COLO829 (cell line): ENCODE data around the gene ITPR2.

ENCODE experiments used
- DNase-seq: peaks from one replicate; pipeline ENCODE4 v3.0.0; 2012; ENCODE audit warnings: low spot score

ITPR2 gene

GRCh38 chr12:26514364-26514763 lies 318.6 kb downstream of the ITPR2 start:
- no peak for DNase-seq

GRCh38 chr12:26513363-26514043 lies 319.5 kb downstream of the ITPR2 start:
- peak; percentile 5 for DNase-seq

GRCh38 chr12:26512213-26512612 lies 320.8 kb downstream of the ITPR2 start:
- no peak for DNase-seq

- no peak for DNase-seq
Measured at GRCh38 chr12:26510354-26510674, 322.7 kb downstream of the ITPR2 start.

GRCh38 chr12:26507613-26508012 lies 325.4 kb downstream of the ITPR2 start:
- DNase-seq, result no peak

GRCh38 chr12:26499979-26500640 lies 332.9 kb downstream of the ITPR2 start:
- no peak for DNase-seq

GRCh38 chr12:26496170-26496569 lies 336.8 kb downstream of the ITPR2 start:
- DNase-seq, result no peak

GRCh38 chr12:26493656-26494055 lies 339.3 kb downstream of the ITPR2 start:
- DNase-seq, result no peak

- no peak for DNase-seq
Measured at GRCh38 chr12:26492406-26492805, 340.6 kb downstream of the ITPR2 start.

- no peak for DNase-seq
Measured at GRCh38 chr12:26489908-26490307, 343.1 kb downstream of the ITPR2 start.

- no peak for DNase-seq
Measured at GRCh38 chr12:26488351-26488750, 344.6 kb downstream of the ITPR2 start.

GRCh38 chr12:26473291-26473690 lies 359.7 kb downstream of the ITPR2 start:
- DNase-seq, result no peak

GRCh38 chr12:26471560-26471959 lies 361.4 kb downstream of the ITPR2 start:
- DNase-seq, result no peak

- no peak for DNase-seq
Measured at GRCh38 chr12:26469421-26470180, 363.4 kb downstream of the ITPR2 start.

- no peak for DNase-seq
Measured at GRCh38 chr12:26467351-26467750, 365.6 kb downstream of the ITPR2 start.

- no peak for DNase-seq
Measured at GRCh38 chr12:26466726-26467125, 366.3 kb downstream of the ITPR2 start.

- DNase-seq, result no peak
Measured at GRCh38 chr12:26465419-26466097, 367.4 kb downstream of the ITPR2 start.

- no peak for DNase-seq
Measured at GRCh38 chr12:26461776-26462175, 371.2 kb downstream of the ITPR2 start.

GRCh38 chr12:26460361-26460760 lies 372.6 kb downstream of the ITPR2 start:
- no peak for DNase-seq

- DNase-seq, result no peak
Measured at GRCh38 chr12:26455936-26456574, 376.9 kb downstream of the ITPR2 start.

GRCh38 chr12:26453246-26453645 lies 379.7 kb downstream of the ITPR2 start:
- no peak for DNase-seq

- DNase-seq, result no peak
Measured at GRCh38 chr12:26452511-26452910, 380.5 kb downstream of the ITPR2 start.
